SKM-1 treated with dmso at 0.1 percent for 144 hours (cell line): Measurements from ENCODE around the gene HAUS5.

ENCODE experiments used
- DNase-seq: peaks from one replicate; lab custom pipeline; 2025; ENCODE audit not compliant: unreplicated experiment; lab: John Stamatoyannopoulos, UW

Gene HAUS5

DNA sequence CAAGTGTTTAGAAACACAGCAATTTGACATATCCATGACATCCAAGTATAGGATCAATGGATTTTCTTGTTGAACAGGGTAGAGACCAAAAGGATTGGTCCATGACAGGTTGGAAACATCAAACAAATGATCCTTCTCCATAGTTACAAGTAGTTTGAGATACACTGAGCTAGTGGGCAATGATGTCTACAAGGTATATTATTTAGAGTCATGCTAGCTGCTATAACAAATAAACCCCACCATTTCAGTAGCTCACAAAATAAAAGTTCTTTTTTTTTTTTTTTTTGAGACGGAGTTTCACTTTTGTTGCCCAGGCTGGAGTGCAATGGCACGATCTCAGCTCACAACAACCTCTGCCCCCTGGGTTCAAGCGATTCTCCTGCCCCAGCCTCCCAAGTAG lies 4.9 kb upstream of the HAUS5 start:
- no peak for DNase-seq

DNA sequence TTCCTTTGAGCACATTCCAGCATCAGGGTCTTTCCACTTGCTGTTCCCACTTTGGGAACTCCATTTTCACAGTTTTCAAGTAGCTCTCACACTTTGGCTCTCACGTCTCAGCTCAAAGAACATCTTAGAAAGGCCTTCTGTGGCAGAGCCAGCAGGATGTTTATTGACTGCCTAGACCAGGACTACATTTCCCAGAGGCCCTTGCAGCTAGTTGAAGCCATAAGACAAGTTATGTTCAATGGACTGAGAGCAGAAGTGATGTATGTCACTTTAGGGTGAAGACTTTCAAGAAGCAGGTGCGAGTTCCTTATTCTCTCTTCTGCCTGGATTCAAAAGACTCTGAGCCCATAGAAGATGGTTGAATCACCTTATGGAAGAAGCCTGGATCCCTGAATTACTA lies 4.3 kb upstream of the HAUS5 start:
- DNase-seq = no peak

DNA sequence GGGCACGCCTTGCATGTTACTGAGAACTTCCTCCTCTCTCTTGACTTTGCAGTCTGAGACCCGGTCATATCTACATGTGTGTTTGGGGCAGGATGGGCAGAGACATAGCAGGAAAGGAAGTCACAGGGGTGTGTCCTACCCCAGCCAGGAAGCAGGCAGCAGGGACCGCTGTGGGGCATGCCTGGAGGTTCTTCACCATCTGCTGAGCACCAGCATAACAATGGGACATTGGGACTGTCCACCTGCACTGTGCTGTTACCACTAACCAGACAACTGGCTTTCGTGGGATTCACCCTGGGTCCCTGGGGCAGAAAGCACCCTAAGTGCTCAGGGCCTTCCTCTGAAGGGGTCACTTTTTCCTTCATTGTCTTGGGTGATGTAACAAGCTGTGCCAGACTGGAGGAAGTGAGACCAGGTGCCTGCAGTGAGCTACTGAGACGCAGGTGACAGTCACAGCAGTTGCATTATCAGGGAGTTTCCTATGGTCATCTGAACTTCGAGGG lies 2.6 kb upstream of the HAUS5 start:
- no peak for DNase-seq

DNA sequence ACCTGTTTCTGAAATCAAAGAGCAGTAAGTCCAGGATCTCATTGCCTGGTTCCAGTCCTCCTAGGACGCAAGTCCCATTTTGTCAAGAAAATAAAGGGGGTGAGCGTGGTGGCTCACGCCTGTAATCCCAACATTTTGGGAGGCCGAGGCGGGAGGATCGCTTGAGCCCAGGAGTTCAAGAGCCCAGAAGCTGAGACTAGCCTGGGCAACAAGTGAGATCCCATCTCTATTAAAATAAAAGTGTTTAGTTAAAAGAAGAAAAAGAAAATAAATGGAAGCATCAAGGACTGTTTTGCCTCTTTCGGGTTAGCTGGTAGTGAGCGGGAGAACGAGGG lies 344 bp upstream of the HAUS5 start:
- DNase-seq = no peak

DNA sequence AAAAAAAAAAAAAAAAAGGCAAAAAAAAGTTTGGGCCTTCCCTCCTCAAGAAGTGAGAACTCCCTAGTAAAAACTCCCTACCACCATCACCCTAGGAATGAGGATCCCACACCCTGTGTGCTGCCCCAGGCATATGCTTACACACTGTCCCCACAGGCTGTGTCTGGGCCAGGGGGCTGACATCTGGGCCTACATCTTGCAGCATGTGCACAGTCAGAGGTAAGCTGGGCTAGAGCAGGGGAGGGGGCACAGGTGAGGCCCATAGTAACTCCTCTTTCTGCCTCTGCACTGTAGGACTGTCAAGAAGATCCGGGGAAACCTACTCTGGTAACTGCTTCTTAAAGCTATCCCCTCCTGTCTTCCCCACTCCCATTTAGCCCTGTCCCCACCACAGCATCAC lies 1.0 kb downstream of the HAUS5 start:
- DNase-seq = no peak

DNA sequence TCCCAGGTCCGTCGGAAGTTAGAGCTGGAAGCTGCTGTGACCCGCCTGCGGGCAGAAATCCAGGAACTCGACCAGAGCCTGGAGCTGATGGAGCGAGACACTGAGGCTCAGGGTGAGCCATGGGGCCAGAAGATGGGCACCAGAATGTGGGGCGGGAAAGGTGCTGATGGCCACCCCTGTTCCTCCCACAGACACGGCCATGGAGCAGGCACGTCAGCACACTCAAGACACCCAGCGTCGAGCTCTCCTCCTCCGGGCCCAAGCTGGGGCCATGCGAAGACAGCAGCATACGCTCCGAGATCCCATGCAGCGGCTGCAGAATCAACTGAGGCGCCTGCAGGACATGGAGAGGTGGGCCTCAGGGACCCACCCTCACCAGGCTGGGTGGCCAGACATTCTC lies 2.5 kb downstream of the HAUS5 start:
- no peak for DNase-seq

DNA sequence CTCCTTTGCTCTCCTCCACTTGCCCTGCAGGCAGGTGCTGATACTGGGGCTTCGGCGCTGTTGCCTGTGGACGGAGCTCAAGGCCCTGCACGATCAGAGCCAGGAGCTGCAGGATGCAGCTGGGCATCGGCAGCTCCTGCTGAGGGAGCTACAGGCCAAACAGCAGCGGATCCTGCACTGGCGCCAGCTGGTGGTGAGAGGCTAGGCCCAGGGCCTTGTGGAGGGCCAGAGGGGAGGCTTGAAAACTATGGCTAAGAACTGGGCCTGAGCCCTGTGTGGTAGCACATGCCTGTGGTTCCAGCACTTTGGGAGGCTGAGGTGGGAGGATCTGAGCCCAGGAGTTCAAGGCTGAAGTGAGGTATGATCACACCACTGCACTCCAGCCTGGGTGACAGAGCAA lies 6.3 kb downstream of the HAUS5 start:
- DNase-seq = no peak

DNA sequence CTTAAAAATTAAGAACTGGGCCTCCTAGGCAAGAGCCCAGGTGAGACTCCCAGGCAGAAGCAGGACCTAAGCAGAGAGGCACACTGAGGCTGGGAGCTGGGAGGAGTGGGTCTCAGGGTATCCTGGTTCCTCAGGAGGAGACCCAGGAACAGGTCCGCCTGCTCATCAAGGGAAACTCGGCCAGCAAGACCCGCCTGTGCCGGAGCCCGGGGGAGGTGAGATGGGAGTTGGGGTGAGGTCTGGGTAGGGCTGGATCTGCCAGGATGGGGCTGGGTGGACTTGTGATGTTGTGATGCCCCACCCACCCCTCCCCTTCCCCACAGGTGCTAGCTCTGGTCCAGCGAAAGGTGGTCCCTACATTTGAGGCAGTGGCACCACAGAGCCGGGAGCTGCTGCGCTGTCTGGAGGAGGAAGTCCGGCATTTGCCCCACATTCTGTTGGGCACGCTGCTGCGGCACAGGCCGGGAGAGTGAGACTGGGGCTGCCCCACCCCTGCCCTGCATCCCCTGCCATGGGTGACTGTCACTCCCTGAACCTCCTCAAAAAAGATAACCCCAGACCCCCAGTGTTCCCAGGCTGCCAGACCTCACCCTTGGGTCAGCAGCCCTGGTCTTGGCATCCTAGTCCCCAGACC lies 6.9 kb downstream of the HAUS5 start:
- no peak for DNase-seq

DNA sequence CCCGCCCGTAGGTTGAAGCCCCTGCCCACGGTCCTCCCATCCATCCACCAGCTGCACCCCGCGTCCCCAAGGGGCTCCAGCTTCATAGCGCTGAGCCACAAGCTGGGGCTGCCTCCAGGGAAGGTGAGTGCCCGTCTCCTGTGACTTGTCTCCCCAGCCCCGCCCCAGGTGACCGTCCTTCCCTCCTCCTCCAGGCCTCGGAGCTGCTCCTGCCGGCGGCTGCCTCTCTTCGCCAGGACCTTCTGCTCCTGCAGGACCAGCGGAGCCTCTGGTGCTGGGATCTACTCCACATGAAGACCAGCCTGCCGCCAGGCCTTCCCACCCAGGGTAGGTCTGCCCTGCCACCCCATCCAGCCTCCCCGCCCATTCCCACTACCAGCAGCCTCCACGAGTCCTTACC lies 7.5 kb downstream of the HAUS5 start:
- no peak for DNase-seq

DNA sequence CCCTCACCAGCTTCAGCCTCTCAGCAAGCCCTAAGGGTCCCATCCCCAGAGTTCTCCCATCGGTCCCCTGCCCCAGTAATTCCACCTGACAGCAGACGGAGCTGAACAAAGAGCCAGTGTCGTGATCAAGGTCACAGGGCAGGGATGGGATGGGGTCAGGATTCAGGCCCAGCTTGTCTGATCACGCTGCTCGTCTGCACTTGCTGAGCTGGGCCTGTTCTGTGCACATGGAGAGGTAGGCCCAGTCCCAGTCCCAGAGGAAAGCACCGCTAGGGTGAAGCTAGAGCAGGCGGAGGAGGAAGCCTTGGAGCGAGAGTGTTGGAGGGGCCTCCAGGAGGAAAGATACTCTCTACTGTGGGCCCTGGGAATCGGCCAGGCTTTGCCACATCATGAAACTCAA lies 9.2 kb downstream of the HAUS5 start:
- DNase-seq = no peak

DNA sequence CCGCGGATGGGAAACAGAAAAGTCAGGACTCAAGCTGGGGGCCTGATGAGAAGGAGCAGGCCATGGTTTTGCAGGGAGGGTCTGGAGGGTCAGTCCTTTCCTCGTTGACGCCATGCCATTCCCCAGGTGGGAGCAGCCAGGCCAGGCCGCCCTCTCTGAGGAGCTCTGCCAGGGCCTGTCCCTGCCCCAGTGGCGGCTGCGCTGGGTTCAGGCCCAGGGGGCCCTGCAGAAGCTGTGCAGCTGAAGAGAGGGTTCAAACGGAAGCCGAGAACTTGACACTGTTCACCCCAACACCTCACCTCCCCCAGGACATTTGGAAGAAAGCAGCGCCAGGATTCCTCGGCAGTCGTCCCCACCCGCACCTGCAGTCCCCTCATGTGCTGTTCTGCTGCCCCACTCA lies 10.2 kb downstream of the HAUS5 start:
- no peak for DNase-seq

DNA sequence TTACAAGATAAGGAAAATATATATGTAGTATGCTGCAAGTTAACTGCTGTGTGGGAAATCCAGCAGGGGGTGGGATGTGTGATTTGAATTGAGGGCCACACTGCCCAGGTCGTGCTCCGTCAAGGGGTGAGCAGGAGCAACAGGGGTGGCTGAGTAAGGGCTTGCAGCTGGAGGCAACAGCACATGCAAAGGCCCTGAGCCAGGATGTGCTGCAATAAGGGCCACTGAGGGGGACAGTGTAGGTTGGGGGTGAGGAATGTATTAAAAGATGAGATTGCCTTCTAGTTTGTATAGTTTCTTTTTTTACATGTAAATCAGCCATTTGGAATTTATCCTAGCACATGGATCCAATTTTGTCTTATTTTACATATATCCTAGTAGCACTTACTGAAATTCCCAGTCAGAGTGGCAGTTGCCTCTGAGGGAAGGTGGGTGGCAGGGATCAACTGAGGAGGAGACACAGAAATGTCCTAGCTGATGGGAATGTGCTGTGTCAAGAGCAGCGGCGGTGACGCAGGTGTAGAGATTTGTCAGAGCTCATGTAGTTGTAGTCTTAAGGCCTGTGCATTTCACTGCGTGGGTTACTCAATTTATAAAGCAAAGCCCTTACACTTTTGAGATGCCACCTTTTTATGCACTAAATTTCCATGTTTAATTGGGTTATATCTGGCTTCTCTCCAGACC lies 10.9 kb downstream of the HAUS5 start:
- no peak for DNase-seq

DNA sequence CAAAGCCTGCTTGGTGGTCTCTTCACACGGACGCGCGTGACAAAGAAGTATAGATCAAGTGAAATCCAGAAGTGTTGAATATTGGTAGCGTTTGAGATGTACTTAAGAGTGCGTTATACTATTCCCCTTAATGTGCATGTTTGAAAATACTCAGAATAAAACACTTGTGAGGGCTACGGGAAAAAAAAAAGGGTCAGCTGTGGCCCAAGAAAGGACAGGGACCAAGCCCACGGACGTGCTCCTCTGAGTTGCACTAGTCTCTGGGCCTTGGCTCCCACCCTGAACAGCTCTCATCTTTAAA lies 15.7 kb downstream of the HAUS5 start:
- DNase-seq = no peak

DNA sequence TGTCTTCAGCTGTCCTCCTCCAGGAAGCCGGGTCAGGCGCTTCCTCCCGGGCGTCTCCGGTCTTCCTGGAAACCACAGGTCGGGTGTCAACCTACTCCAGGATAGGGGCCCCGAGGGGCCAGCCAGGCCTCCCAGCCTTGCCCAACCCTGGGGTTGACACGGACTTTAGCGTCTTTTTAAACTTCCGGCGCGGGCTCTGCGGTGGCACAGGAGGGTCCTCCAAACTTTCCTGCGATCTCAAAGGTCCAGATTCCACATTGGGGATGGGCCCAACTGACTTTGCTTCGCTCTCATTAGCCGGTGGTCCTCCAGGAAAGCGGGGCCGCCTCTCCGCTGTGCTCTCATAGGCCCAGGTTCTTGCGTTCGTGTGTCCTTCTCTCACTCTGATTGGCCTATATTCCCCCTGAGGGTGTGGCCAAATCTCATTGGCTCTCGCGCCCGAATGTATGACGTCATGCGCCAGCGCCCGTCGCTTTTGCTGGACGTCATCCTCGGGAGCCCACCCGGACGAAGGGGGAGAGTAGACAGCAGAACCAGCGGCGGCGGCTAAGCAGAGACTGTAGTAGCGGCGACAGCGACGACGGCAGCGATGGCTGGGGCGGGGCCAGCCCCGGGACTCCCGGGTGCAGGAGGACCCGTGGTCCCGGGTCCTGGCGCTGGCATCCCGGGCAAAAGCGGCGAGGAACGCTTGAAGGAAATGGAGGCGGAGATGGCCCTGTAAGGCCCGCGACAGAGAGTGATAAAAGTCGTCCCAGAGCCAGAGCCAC lies 16.2 kb downstream of the HAUS5 start, which contains the start of gene RBM42:
Gene RBM42 (plus strand): TSS at position 472 of the 767 bp plus-strand sequence. CDS start 118 bp downstream, at position 590.
- peak; percentile 98 for DNase-seq

DNA sequence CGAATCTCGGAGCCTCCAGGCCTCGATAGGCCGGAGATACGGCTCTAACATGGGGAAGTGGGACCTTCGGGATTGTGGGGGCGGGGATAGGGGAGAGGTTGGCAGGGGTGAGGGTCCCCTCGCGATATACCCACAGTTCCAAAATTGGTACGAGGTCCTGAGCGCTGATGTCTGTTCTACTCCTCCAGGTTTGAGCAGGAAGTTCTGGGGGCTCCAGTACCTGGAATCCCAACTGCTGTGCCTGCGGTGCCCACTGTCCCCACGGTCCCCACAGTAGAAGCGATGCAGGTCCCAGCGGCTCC lies 16.7 kb downstream of the HAUS5 start:
- DNase-seq = no peak

DNA sequence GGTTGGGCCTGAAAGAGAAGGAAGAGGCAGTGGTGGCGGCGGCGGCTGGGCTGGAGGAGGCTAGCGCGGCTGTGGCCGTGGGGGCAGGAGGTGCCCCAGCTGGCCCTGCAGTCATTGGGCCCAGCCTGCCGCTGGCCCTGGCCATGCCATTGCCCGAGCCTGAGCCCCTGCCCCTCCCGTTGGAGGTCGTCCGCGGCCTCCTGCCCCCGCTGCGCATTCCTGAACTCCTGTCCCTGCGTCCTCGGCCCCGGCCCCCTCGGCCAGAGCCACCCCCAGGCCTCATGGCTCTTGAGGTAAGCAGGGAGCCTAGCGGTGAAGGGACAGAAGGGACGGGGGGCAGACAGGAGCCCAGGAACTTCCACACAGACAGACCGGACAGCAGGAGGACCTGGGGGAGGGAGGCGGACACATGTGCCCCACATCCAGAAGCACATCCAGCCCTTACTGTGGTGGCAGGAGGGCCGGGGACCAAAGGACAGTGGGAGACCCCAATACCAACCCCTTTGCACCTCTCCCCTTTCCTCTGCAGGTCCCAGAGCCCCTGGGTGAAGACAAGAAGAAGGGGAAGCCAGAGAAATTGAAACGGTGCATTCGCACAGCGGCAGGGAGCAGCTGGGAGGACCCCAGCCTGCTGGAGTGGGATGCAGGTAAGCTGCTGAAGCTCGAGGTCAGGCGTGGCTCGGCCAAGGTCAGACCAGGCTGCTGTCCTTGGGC lies 21.3 kb downstream of the HAUS5 start:
- DNase-seq = no peak

DNA sequence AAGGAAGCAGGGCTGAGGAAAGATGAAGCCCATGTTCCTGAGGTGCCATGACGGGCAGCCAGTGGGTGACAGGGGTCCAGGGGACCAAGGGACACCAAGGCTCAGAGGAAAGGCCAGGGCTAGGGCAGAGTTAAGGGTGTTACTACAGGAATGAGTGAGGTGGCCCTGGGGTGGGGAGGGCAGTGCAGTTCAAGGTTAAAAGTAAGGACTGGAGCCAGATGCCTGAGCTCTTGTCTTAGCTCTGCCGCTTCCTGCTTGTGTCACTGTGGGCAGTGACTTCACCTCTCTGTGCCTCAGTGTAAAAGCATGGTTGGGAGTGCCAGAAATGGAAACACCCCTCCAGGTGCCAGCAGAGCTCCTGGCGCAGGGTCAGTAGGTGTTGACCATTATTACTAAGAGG lies 24.1 kb downstream of the HAUS5 start:
- DNase-seq = no peak

DNA sequence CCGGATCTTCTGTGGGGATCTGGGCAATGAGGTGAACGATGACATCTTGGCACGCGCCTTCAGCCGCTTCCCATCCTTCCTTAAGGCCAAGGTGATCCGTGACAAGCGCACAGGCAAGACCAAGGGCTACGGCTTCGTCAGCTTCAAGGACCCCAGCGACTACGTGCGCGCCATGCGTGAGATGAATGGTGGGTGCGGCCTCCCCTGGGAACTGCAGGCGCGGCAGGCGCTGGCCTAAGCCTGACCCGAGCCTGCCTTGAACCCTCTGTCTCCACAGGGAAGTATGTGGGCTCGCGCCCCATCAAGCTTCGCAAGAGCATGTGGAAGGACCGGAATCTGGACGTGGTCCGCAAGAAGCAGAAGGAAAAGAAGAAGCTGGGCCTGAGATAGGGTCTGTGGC lies 24.6 kb downstream of the HAUS5 start:
- DNase-seq = no peak

DNA sequence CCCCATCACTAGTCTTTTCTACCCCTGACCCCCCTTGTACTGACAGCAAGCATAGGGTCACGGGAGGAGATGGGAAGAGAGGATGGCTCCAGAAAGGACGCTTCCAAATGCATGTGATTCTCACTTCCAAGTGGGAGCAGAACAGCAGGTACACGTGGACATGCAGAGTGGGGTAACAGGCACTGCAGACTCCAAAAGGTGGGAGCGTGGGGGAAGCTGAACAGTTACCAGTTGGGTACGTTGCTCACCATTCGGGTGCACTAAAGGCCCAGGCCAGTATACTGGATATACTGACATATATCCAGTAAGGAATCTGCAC lies 26.7 kb downstream of the HAUS5 start:
- no peak for DNase-seq

DNA sequence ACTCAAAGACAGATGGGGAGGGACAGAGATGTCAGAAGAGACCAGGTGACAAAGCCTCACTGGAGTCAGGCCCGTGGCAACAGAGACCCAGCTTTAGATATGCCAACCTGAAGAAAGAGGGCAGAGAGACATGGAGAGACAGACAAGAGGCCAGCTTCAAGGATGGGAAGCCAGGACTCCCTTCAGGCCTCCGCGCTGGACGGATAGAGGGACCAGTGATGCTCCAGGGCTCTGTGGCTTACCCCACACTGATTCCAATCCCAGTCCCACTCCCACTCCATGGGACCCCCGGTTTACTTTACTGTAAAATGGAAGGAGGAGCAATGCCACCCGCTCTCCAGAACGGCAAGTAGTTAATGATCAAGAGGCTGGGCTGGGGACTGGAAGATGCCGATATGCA lies 27.3 kb downstream of the HAUS5 start:
- no peak for DNase-seq

DNA sequence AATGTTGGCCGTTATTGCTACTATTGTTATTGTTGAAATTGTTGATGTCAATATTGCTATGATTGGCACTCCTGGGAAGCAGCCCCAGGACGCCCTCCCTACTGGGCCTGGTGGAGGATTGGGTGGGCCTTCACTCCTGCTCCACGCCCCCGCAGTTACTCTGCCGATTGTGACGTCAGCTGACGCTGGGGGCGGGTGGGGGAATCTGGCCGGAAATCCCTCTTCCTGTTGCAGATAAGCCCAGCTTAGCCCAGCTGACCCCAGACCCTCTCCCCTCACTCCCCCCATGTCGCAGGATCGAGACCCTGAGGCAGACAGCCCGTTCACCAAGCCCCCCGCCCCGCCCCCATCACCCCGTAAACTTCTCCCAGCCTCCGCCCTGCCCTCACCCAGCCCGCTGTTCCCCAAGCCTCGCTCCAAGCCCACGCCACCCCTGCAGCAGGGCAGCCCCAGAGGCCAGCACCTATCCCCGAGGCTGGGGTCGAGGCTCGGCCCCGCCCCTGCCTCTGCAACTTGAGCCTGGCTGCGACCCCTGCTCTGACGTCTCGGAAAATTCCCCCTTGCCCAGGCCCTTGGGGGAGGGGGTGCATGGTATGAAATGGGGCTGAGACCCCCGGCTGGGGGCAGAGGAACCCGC lies 29.1 kb downstream of the HAUS5 start, which contains the start of gene ETV2:
Gene ETV2 (plus strand): TSS at position 231 of the 637 bp plus-strand sequence. CDS start 716 bp downstream, outside the sequence.
- no peak for DNase-seq

DNA sequence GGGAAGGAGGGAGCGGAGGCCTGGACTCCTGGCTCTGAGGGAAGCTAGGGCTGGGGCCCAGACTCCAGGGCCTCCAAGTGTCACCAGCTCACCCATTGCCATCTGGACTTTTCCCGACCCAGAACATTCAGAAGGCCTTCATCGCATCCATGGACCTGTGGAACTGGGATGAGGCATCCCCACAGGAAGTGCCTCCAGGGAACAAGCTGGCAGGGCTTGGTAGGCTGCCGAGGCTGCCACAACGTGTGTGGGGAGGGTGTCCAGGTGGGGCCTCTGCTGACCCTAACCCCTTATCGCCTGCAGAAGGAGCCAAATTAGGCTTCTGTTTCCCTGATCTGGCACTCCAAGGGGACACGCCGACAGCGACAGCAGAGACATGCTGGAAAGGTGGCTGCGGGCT lies 29.8 kb downstream of the HAUS5 start:
- no peak for DNase-seq
